ENCODE measurements around the gene PSRC1.
"Not testable (repeated sequence)": the region's sequence is repeated elsewhere in the genome, so short reads cannot be mapped to it uniquely, and the experiment has no call there.

The PSRC1 gene

DNA sequence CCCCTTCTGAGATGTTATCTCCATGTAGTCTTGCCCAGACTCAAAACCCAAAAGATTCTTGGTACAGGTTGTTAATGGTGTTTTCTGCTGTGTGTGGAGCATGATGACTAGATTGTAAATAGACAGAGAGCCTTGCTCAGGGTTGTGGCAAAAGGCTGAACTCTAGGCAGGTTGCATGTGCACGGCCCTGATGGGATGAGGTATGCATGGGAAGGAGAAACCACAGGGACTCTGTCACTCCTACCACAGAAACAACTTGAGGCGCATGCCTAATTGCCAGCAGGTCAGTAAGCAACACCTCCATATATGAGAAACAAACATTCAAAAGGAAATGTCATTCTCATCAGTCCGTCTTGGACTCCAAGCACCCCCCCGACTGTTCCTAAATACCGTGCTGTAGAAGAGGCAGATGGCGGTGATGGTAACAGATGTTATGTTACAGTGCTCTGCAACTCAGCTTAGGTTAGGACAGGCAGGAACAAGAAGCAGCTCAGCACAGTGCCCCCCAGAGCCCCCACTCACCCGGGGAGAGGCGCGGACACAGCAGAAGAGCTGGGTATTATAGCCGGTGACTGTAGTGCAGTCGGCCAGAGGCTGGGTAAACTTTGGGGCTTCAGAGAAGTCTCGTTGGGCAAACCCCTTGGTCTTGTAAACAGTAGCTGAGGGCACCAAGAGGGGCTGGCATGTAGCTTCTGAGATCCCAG is 12.9 kb upstream of the PSRC1 start:
- no peak overlapping the region for H3K4me3 ChIP-seq (ENCODE audit: low read depth, low read length)
- TF ChIP-seq, protein P1, sequence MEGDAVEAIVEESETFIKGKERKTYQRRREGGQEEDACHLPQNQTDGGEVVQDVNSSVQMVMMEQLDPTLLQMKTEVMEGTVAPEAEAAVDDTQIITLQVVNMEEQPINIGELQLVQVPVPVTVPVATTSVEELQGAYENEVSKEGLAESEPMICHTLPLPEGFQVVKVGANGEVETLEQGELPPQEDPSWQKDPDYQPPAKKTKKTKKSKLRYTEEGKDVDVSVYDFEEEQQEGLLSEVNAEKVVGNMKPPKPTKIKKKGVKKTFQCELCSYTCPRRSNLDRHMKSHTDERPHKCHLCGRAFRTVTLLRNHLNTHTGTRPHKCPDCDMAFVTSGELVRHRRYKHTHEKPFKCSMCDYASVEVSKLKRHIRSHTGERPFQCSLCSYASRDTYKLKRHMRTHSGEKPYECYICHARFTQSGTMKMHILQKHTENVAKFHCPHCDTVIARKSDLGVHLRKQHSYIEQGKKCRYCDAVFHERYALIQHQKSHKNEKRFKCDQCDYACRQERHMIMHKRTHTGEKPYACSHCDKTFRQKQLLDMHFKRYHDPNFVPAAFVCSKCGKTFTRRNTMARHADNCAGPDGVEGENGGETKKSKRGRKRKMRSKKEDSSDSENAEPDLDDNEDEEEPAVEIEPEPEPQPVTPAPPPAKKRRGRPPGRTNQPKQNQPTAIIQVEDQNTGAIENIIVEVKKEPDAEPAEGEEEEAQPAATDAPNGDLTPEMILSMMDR (IDR thresholded peaks at IDR 0.05; ENCODE audit: control insufficient read depth, extremely low read depth, insufficient read depth), result no peak
- no peak for DNase-seq (ENCODE audit: low read depth)

DNA sequence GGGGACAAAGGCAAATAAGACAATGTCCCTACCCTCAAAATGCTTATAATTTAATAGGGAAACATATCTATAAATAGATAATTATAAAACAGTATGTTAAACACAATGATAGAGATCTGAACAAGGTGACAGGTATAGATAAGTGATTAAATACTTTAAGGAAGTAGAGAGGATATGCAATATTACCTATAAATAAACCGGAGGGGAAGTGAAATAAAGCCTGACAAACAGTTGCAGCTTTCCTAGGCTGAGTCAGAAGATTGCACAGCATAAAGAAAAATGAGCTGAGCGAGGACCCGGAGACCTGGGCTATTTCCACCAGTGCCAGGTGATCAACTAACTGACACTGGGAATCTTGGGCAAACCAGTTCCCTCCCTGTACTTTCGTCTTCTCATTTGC is 11.5 kb upstream of the PSRC1 start:
- TF ChIP-seq, protein P1 (IDR thresholded peaks at IDR 0.05; ENCODE audit: control insufficient read depth, extremely low read depth, insufficient read depth), result no peak
- no peak for DNase-seq (ENCODE audit: low read depth)
- no peak overlapping the region for H3K4me3 ChIP-seq (ENCODE audit: low read depth, low read length)

DNA sequence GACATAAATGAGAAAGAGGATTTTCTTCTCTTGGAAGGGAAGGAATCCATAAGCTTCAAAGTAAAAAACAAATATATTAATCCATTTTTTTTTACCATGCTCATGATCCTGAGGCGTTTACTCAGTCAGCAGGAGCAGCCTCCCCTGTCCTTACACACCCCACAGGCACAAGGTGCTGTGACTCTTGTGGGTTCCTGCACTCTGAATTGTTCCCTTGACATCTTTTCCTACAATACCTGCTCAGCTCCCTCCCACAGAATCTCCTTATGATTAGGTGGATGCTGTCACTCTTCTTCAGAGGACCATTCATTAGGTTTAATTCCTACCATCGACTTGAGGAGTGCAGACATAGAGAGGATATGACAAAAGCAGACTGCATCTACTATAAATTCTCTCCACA is 10.1 kb upstream of the PSRC1 start:
- no peak for DNase-seq (ENCODE audit: low read depth)
- no peak overlapping the region for H3K4me3 ChIP-seq (ENCODE audit: low read depth, low read length)
- TF ChIP-seq, protein P1 (IDR thresholded peaks at IDR 0.05; ENCODE audit: control insufficient read depth, extremely low read depth, insufficient read depth), result no peak

DNA sequence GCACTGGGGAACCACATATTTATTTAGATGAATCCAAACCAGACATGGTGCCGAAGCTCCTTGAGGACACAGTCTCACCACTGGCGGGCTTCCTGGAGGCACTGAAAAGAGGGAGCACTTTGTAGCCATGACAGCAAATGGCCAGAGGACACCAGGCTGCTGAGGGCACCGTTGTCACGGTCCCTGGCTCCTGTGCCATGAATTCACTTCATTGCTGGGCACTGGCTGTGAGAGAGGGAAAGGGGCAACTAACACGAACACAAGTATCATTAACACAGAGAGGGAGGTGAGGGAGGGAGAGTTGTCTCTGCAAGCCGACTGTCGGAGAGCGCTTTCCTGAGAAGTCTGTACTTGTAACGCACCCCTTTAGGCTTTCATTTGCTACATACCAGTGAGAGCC is 9.4 kb upstream of the PSRC1 start:
- TF ChIP-seq, protein P1 (IDR thresholded peaks at IDR 0.05; ENCODE audit: control insufficient read depth, extremely low read depth, insufficient read depth), result no peak

DNA sequence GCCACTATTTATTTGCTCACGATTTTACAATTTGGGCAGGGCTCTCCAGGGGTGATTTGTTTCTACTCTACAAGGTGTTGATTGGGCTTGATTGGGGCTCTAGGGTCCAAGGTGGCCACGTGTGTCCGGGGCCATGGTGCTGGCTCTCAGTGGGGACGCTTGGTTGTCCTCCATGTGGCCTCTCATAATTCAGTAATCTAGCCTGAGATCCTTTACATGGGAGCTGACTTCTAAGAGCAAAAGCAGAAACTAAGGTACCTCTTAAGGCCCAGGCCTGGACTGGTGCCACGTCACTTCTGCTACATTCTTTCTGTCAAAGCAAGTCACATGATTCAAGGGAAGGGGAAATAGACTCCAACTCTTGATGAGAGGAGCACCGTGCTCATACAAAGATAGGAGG is 8.1 kb upstream of the PSRC1 start:
- TF ChIP-seq, protein P1 (IDR thresholded peaks at IDR 0.05; ENCODE audit: control insufficient read depth, extremely low read depth, insufficient read depth), result no peak
- DNase-seq (ENCODE audit: low read depth), result no peak

More for the DNA sequence above, 9.4 kb upstream of the PSRC1 start:
- DNase-seq (ENCODE audit: low read depth), result no peak
- H3K4me3 ChIP-seq (ENCODE audit: low read depth, low read length), result no peak overlapping the region

DNA sequence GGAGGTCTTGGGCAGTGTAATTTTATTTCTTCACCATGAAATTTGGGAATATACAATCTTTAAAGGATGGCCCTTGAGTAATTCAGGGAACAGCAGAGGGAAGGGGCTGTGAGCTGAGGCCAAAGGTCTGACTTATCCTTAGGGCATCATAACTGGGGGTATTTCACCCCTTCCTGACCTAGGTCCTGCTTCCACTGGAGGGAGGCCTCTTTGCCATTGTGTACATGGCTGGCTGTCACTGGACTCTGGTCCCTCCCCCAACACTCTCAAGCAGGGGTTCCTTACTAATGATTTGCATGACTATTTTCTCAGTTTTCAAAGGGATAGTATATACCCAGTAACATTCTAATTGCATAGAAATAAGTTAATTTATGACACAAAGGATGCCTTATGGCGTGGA is 7.2 kb upstream of the PSRC1 start:
- no peak overlapping the region for H3K4me3 ChIP-seq (ENCODE audit: low read depth, low read length)
- TF ChIP-seq, protein P1 (IDR thresholded peaks at IDR 0.05; ENCODE audit: control insufficient read depth, extremely low read depth, insufficient read depth), result no peak
- no peak for DNase-seq (ENCODE audit: low read depth)

More for the DNA sequence above, 8.1 kb upstream of the PSRC1 start:
- no peak overlapping the region for H3K4me3 ChIP-seq (ENCODE audit: low read depth, low read length)

DNA sequence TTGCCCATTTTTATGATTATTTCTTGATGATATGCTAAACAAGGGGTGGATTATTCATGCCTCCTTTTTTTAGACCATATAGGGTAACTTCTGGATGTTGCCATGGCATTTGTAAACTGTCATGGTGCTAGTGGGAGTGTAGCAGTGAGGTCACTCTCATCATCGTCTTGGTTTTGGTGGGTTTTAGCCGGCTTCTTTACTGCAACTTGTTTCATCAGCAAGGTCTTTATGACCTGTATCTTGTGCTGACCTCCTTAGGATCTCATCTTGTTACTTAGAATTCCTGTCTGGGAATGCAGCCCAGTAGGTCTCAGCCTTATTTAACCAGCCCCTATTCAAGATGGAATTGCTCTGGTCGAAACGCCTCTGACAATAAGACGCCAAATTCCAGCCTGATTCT is 3.8 kb upstream of the PSRC1 start:
- H3K4me3 ChIP-seq (ENCODE audit: low read depth, low read length); DNase-seq (ENCODE audit: low read depth): not testable (repeated sequence)

All from LNCaP clone FGC (cell line).